NCI-H2107 treated with DMSO at 0.1 percent for 48 hours (cell line): Measurements from ENCODE around the gene HNRNPM.
"Not testable (repeated sequence)": the region's sequence is repeated elsewhere in the genome, so short reads cannot be mapped to it uniquely, and the experiment has no call there.

Experiments
- DNase-seq: peaks from one replicate; lab custom pipeline; 2025; ENCODE audit not compliant: unreplicated experiment; lab: John Stamatoyannopoulos, UW

The HNRNPM gene

DNA sequence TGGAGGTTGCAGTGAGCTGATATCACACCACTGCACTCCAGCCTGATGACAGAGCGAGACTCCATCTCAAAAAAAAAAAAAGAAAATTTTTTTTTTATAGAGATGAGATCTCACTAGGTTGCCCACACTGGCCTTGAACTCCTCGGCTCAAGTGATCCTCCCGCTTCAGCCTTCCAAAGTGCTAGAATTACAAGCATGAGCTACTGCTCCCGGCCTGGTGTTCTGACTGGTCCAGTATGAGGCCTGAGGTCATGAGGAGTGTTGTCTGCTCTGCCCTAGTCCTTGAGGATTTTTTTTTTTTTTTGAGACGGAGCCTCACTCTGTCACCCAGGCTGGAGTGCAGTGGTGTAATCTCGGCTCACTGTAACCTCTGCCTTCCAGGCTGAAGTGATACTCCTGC lies 19.4 kb upstream of the HNRNPM start:
- DNase-seq = not testable (repeated sequence)

DNA sequence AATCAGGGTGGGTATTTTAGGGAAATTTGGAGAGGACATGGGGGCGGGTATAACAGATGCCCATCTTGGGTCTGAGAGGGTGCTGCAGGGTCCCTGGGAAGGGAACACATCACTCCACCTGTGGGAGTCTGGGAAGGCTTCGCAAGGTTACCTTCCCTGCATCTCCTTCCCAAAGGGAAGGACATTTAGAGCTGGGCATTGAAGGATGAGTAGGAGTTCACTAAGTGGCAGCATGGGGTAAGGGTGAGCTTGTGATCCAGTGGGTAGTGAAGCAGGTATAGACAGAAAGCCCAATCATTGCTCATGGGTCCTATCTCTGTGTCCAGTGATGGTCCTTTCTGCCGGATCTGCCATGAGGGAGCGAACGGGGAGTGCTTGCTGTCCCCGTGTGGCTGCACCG lies 18.5 kb upstream of the HNRNPM start:
- DNase-seq = no peak

DNA sequence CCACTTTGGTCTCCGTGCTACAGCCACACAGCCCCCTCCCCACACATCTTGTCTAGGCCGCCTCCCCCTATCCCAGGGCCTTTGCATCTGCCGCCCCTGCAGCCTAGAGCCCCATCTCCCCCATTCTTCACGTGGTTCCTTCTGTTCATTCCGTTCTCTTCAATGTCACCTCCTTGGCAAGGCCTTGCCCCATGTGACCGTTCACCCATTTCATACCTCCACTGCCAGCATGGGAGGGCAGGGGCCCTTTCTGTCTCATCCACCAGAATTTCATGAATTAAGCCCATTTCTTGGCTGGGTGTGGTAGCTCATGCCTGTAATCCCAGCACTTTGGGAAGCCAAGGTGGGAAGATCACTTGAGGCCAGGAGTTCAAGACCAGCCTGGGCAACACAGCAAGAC lies 15.7 kb upstream of the HNRNPM start:
- DNase-seq = no peak

DNA sequence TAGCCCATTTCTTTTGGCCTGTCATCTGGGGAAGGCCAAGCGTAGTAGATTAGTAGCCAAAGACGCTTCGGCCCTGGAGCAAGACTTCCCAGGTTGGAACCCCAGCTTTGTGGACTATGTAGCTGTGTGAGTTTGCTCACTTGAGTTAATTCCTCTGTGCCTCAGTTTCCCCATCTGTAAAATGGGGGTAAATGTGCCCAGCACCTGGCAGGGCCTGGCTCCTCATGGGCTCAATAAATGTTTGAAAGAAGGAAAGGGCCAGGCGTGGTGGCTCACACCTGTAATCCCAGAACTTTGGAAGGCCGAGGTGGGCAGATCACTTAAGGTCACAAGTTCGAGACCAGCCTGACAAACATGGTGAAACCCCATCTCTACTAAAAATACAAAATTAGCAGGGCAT lies 14.9 kb upstream of the HNRNPM start:
- DNase-seq = no peak

DNA sequence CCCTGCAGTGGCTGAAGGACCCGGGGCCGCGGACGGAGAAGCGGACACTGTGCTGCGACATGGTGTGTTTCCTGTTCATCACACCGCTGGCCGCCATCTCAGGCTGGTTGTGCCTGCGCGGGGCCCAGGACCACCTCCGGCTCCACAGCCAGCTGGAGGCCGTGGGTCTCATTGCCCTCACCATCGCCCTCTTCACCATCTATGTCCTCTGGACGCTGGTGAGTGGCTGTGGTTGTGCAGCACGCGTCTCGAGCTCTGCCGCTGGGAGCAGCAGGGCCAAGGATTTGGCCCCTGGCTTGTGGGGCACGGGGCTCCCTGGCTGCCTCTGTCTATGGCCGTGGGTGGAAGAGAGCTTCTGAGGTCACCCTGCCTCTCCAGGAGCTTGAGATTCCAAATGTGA lies 14.1 kb upstream of the HNRNPM start:
- DNase-seq = no peak

DNA sequence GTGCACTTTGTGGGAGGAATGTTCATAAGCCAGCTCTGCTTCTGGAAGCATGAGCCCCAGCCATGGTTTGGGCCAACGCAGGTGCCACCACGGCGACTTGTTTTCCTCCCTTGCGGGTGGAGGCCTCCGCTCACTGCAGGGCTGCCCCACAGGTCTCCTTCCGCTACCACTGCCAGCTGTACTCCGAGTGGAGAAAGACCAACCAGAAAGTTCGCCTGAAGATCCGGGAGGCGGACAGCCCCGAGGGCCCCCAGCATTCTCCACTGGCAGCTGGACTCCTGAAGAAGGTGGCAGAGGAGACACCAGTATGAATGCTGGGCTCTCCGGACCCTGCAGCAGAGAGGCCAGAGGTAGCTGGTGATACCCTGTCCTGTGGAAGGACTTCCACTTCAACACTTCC lies 6.5 kb upstream of the HNRNPM start:
- no peak for DNase-seq

DNA sequence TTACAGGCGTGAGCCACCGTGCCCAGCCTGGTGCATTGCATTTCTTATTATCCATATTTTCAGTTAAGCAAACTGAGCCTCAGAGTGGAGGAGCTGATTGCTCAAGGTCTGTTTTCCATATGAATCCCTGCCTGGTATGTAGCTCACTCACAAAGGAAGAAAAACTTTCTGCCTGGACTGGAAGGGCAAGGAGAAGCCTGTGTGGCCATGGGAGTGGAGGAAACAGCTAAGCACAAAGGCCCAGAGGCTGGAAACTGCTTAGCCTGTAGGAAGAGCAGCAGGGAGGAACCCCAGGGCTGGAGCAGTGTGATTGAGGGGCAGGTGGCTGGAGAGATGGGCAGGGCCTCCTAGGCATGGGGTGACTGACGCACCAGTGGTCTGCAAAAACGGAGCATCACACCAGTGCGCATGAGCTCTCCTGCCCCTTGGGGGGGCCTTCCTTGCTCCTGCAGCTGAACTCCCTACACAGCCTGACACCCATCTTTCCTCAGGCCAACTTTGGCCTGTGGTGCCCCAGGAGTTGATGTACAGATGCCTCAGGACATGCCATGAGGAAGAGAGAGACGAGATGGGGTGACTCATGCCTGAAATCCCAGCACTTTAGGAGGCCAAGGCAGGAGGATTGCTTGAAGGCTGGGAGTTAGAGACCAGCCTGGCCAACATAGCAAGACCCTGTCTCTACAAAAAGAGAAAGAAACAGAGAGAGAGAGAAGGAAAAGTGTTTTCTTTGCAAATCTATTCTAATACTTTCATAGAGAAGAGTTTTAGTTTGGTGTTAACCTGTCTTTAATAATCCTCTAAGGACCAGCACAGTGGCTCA lies 2.8 kb upstream of the HNRNPM start:
- no peak for DNase-seq

DNA sequence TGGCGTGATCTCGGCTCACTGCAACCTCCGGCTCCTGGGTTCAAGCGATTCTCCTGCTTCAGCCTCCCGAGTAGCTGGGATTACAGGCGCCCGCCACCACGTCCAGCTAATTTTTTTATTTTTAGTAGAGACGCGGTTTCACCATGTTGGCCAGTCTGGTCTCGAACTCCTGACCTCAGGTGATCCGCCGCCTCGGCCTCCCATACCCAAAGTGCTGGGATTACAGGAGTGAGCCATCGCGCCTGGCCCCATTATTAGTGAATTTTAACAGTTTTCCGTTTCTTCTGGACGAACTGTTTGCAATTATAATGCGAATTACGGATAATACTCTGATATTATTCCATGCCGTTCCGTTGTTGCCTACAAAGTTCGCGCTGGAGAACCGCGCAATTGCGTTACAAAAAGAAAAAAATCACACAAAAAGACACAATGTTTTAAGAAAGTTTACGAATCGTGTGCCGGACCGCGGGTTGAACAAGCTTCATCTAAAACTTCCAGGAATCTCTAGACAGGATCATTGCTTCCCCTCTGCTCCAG lies 567 bp upstream of the HNRNPM start:
- DNase-seq = not testable (repeated sequence)

DNA sequence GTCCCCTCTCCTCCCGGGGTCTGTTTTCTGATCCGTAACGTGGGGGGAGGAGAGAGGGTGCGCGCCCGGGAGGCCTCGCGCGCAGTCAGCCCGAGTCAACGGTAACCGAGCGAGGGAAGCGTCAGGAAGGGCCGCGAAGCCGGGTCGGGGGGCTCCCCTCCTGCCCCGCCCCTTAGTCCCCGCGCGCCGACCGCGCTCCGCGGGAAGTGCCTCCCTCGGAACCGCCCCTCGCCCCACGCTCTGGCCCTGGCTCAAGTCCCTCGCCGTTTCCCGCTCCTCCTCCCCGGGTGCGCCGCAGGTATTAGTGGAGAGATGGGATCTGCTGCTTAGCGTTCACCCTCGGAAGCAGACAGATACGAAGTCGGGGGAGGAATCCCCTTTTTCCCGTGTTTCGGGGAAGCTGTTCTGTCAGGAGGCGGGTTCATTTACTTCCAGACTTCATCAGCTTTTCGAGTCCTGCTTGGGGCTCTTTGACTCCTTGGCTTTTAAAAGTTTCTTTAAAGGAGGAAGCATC lies 770 bp downstream of the HNRNPM start:
- DNase-seq = no peak

DNA sequence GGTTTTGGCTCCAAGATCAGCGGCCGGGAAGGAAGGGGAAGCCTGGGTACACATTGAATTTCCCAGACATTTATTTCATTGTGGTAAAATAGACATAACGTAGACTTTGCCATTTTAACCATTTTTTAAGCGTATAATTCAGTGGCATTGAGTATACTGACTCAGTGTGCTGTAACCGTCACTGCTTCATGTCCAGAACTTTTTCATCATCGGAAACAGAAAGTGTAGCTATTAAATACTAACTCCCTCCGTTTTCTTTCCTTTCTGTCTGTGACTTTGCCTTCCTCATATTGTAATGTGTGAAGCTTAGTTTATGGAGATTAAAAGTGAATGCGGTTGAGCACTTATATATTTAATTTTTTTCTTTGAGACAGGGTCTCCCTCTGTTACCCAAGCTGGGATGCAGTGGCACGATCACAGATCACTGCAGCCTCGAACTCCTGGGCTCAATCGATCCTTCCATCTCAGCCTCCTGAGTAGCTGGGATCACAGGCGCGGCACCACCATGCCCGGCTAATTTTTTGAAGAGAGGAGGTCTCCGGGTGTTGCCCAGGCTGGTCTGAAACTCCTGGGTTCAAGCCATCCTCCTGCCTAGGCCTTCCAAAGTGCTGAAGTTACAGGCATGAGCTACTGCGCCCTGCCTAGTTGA lies 1.4 kb downstream of the HNRNPM start:
- no peak for DNase-seq

DNA sequence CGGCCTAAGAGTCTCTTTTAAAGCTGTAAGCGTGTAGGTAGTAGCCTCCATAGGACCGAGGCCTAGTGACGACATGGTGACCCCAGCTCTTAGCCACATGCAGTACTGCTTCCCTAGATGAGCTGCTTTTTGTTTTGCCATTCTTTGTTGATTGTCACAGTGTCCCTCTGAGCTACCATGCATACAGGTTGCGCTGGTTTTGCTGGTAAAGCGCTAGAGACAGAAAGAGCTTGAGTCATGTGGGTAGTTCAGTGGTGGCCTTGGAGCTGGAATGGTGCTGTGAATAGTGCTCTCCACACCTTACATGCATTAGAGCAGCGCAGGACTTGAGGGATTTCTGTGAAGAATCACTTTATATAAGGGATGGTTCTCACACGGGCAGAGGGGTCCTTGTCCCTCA lies 5.1 kb downstream of the HNRNPM start:
- DNase-seq = no peak

DNA sequence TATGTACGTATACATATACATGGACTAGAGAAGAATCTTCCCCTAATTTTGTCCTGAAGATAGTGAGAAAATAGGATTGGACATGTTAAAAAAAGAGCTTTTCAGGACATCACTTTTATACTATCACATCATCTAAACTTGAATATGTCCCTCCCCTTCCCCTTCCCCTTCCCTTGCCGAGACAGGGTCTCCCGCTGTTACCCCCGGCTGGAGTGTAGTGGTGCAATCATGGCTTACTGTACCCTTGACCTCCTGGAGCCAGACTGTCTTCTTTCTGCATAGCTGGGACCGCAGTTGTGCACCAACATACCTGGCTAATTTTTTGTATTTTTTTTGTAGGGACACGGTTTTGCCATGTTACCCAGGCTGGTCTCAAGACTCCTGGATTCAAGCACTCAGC lies 6.6 kb downstream of the HNRNPM start:
- no peak for DNase-seq

DNA sequence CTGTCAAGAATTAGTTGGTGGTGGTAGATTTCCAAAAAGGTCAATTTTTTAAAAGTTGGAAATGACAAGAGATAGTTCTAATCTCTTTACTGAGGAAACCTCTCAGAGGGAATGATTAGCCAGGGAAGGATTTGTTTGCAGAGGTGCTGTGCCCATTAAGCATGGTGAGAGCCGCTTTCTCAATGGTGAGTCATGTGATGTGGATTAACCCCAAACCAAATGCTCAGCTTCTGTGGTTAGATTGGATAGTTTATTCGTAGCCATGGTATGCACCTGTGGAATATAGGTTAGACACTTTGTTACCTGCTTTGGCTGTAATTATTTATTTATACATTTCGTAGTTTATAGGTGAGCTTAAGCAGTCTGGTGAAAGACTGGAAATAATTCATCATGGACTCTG lies 7.1 kb downstream of the HNRNPM start:
- peak; percentile 35 for DNase-seq

DNA sequence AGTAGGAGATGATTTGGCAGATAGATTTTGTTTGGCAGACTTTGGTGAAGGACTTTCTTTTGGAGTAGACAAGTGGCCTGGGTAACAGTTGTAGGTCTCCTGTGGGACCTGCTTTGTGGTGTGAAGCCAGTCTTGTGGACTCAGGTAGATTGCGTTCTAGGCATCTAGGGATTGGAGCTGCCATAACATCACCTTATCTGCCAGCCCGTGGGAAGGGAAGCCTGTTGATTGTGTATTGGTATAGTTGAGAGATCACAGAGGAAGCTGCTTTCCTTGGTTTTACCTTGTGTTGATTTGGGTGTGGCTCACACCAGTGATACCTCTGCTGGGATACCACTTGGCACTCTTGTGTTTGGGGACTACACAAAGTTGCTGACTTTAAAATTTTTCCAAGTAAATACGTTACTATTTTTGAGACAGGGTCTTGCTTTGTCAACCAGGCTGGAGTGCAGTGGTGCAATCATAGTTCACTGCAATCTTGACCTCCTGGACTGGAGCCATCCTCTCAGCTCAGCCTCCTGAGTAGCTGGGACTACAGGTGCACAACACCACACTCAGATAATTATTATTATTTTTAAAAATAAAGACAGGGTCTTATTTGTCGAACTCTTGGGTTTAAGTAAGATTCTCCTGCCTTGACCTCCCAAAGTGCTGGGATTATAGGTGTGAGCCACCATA lies 7.8 kb downstream of the HNRNPM start:
- DNase-seq = no peak

DNA sequence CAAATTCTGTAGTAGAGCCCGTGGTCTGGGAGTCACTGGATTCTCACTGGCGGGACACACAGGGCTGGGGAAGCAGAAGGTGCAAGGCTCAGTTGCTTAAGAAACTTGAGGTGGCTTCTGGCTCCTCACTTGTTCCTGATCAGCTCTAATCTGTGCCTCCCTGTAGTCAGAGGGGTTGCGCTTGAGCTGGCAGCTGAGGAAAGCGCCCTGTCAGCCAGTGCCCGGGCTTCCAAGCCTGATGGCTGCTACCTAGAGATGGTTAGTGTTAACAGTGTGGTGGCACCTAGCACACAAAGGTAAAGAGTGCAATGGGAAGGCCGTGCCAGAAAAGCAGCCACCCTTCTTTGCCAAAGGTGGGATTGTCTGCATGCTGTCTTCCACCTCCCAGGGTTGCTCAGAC lies 8.8 kb downstream of the HNRNPM start:
- no peak for DNase-seq

DNA sequence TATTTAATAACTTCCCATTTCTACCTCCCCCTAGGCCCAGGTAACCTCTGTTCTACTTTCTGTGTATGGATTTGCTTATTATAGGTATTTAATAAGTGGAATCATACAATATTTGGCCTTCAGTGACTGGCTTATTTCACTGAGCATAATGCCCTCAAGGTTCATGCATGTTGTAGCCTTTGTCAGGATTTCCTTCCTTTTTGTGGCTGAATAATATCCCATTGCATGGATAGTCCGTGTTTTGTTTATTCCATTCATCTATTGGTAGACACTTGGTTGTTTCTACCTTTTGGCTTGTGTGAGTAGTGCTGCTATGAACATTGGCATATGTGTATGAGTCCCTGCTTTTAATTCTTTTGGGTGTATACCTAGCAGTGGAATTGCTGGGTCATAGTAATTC lies 9.4 kb downstream of the HNRNPM start:
- DNase-seq = no peak

DNA sequence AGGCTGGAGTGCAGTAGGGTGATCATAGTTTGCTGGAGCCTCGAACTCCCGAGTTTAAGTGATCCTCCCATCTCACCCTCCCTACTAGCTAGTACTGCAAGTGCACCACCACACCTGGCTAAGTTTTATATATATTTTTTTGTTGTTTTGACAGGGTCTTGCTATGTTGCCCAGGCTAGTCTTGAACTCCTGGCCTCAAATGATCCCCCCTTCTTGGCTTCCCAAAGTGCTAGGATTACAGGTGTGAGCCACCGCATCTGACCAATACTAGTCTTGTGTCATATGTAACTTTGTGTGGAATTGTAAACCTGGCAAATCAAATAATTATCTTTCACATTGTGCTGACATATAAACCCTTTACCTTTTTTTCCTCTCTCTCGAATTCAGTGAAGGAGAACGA lies 10.2 kb downstream of the HNRNPM start:
- DNase-seq = no peak

DNA sequence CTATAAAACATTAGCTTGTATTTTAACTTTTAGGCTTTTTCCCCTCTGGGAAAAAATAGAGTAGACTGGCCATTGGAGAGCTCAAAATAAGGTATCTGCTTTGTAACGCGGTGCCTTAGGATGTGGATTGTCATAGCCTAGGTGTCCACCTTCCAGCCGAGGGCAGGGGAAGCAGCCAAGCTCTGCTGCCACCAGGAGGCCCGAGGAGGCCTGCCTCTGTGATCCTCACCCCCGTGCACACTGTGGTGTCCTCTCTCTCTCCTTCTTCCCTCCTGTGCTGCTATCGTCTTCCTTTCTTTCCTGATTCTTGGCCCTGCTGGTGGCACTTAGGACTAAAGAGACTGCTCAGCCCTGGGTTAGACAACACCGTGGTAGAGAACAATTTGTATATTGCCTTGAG lies 11.3 kb downstream of the HNRNPM start:
- DNase-seq = no peak

DNA sequence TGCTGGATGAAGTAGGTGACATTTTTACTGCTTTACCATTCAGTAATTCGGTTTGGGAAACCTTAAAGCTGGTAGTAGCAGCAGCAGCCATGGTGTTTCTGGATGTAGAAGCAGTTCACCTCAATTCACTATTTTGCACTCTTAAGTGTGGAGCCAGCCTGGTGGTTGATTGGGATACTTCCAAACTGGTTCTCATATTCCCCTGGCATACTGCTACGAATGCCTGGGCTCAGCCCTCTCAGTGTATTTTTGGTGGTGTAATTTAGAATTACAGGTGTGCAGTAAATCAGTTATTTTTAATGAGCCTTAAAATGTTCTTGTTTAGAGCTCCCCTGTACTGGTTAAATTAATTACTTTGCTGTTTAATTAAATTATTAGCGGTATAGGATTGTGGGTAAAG lies 12.4 kb downstream of the HNRNPM start:
- DNase-seq = no peak

DNA sequence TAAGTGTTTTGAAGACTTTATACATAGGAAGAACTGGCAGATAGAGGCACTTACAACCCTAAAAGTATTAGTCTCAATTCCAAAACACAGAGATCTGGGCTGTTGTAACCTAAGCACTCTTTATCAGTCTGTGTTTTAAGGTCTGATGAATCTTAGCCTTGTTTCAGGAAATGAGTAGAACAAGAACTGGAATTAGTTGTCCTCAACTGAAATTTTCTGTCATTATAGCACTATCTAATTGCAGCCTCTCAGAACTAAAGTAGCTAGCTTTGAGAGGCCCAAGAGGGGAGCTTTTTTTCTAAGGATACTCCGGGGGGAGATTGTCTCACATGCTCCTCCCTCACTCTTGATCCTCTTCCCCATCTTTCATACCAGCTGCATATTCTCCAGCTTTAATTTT lies 13.1 kb downstream of the HNRNPM start:
- DNase-seq = no peak

DNA sequence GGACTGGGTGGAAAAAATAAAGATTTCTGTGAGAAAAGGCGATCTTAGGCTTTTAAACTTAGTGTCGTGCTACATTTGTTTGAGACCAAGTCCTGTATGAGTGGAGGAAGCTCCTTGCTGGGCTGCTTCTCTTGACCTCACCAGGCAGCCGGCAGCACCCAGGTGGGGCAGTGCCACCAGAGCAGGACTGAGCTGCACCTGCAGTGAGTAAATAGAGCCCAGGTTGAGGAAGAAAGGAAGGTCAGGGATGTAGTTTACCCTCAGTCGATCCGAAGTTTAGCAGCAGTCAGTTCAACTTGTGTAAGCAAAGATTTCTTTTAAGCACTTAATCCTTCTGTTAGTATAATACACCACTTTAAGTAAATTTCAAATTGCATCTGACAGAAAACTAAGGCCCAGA lies 13.6 kb downstream of the HNRNPM start:
- no peak for DNase-seq

DNA sequence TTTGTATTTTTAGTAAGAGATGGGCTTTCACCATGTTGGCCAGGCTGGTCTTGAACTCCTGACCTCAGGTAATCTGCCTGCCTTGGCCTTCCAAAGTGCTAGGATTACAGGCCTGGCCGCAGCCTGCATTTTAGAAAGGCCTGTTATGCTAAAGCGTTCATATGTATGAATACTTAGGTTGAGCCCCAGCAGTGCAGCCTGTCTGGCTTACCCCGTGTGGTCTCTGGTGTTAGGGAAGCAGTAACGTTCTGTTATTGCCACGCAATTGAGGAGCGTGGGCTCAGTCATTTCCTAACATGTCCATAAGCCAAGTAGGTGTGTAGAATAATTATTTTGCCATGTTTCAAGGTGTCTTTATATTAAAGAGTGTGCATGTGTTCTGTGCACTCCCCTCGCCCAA lies 14.3 kb downstream of the HNRNPM start:
- no peak for DNase-seq
